ENCODE measurements around the gene NR1H4.
"Not testable (repeated sequence)": the region's sequence is repeated elsewhere in the genome, so short reads cannot be mapped to it uniquely, and the experiment has no call there.

NR1H4 gene

GRCh38 chr12:100518376-100518775, 44.7 kb downstream of the NR1H4 start:
- DNase-seq, result no peak

- no peak for DNase-seq
Observed at GRCh38 chr12:100520048-100520769, 46.5 kb downstream of the NR1H4 start.

DNA sequence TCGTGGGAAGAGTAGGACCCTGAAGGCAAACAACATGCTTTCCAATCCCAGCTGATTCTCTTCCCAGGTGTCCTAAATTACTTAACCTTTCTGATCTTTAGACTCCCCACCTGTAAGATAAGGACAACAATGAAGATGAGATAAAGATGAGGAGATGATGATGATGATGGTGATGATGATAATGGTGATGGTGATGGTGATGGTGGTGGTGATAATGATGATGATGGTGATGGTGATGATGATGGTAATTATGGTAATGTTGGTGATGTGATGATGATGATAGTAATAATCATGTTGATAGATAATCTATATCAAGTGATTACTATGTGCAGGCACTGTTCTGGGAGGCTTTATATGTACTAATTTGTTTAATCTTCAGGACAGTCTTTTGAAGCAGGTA, 48.3 kb downstream of the NR1H4 start:
- DNase-seq, result no peak

DNA sequence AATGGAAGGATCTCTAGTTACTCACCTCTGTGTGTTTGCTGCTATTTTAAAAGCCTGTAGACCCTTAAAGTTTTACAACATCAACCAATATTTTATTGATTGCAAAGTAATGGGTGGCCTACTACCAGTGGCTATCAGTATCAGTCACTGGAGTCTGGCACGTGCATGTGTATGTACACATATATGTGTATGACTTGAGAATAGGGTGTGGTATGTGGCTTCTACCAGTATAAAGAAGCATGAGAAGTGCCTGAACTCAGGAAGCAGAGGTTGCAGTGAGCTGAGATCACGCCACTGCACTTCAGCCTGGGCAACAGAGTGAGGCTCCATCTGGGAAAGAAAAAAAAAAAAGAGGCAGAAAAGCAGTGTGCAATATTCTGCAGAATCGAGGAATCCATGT, 54.4 kb downstream of the NR1H4 start:
- no peak for DNase-seq

- no peak for DNase-seq
Observed at GRCh38 chr12:100528471-100529127, 54.9 kb downstream of the NR1H4 start.

DNA sequence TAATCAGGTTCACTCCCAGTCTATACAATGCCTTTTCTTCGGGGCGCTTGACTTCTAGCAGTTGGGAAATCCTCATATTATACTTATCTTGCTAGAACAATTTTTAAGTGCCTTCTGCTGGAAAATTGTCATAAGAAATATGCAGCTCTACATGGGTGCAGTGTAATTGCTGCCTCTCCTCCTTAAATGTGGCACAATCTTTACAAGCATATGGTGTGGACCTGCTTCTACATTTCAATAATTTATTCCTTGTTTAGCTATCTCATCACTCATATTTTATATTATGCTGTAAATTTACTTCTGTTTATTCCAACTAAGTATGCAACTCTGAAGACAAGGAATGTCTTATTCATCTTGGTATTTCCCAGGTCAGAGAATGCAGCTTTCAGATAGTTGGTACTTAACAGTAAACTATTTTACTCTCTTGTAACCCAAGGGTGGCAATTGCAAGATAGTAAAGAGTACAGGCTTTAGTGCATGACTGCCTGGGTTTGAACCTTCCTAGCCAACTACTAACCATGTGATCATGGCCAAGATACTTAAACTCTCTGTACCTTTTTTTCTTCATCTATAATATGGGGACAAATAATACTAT, 56.2 kb downstream of the NR1H4 start:
- DNase-seq, result no peak

DNA sequence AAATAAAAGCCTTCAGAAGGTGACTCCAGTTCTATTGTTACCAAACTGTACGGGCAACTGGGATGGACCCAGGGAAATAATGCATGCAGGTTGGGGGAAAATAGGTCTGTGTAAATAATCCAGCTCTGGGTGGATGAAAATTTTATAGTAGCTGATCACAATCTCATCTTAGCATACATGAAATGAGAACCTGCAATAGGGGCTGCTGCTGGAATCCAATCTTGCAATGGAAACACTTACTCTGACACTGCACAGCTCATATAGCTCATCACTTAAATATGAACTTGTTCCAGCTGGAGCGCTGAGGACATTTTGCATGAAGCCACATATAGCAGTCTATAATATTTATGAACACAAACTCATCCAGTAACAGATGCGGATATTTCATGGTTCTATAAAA, 59.7 kb downstream of the NR1H4 start:
- no peak for DNase-seq

DNA sequence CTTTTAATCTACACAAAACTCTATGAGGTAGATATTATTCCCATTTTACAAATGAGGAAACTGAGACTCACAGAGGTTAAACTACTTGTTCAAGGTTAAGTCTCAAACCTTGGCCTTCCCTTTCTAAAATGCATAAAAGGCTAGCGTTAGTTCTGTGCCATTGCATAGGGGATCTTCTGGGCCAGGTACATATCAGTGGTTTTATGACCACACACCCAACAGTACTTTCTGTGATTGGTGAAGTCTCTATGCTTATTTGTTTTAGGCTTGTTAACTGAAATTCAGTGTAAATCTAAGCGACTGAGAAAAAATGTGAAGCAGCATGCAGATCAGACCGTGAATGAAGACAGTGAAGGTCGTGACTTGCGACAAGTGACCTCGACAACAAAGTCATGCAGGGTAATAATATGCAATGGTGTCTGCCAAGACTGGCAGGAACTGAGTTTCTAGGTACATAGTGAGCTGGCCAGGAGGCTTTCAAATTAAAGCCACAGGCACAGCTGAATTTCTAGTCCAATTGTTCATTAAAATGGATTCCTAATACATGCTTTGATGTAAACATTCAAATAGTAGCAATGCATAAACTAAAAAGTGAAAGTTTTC, 61.1 kb downstream of the NR1H4 start:
- no peak for DNase-seq

GRCh38 chr12:100539202-100539601, 65.5 kb downstream of the NR1H4 start:
- peak in 1 of 2 experiments; percentile 1 for DNase-seq

DNA sequence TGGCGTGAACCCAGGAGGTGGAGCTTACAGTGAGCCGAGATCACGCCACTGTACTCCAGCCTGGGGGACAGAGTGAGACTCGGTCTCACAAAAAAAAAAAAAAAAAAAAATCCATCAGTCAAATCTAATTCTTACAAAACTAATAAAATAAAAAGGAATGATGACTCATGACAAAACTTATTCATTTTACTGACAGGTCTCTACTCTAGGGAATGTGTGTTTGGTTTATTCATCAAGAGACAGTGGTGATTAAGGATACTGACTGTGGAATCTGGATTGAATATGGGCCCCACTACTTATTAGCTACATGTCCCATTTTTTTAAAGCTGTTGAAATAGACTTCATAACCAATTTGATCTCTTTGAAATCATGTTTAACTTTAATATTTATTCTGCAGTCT, 70.5 kb downstream of the NR1H4 start:
- no peak for DNase-seq

- no peak for DNase-seq
Observed at GRCh38 chr12:100545092-100545491, 71.4 kb downstream of the NR1H4 start.

DNA sequence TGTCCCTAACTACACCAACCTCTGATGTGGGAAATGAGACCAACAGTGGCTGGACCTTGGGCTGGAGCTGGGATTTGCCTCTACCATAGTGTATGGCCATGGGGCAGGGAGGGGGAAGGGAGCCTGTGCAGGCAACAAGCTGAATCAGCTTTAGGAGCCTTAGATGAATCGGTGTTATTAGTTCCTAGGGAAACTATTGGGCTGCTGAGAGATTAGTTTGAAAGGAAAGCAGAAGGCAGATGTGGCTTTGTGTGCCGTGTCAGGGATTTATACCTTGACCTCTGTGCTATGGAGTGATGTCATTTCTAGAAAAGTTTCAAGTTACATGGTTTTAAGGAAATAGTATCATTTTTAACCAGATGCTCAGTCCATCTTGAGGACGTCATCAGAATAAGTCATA, 80.3 kb downstream of the NR1H4 start:
- no peak for DNase-seq

- DNase-seq, result no peak
Observed at GRCh38 chr12:100554608-100555077, 81.0 kb downstream of the NR1H4 start.

- no peak for DNase-seq
Observed at GRCh38 chr12:100555722-100556121, 82.1 kb downstream of the NR1H4 start.

DNA sequence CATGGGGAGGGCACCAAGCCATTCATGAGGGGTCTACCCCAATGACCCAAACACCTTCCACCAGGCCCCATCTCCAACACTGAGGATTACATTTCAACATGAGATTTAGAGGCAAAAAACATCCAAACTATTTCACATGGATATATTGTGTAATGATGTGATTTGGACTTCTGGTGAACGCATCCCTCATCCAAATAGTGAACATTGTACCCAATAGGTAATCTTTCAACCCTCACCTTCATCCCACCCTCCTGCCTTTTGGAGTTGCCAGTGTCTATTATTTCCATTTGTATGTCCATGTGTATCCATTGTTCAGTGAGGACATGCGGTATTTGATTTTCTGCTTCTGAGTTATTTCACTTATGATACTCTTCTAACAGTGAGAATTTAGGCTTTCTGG, 83.7 kb downstream of the NR1H4 start:
- no peak for DNase-seq

DNA sequence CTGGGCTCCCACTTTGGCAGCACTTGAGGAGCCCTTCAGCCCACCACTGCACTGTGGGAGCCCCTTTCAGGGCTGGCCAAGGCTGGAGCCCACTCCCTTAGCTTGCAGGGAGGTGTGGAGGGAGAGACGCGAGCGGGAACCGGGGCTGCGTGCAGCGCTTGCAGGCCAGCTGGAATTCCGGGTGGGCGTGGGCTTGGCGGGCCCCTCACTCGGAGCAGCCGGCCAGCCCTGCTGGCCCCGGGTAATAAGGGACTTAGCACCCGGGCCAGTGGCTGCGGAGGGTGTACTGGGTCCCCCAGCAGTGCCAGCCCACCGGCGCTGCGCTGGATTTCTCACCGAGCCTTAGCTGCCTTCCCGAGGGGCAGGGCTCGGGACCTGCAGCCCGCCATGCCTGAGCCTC, 85.6 kb downstream of the NR1H4 start:
- not testable (repeated sequence) for DNase-seq

DNA sequence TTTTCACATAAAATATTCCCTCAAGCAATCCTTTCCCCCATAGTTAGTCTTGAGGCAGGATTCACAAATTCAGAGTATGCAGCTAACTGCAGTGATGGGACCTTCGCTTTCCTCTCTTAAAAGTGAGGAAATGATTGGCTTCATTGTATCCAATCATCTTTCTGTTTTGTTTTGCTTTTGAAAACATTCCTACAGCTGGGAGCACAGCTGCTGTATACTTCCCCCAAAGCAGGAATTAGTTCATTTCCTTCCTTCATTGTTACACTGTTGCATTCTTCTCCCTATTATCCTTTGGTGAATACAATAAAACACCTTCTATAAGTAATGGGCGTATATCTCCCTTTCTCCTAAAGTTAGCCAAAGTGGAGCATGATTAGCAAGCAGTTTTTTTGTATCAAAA, 90.4 kb downstream of the NR1H4 start:
- DNase-seq, result no peak

GRCh38 chr12:100564905-100565467, 91.3 kb downstream of the NR1H4 start:
- DNase-seq, result no peak

DNA sequence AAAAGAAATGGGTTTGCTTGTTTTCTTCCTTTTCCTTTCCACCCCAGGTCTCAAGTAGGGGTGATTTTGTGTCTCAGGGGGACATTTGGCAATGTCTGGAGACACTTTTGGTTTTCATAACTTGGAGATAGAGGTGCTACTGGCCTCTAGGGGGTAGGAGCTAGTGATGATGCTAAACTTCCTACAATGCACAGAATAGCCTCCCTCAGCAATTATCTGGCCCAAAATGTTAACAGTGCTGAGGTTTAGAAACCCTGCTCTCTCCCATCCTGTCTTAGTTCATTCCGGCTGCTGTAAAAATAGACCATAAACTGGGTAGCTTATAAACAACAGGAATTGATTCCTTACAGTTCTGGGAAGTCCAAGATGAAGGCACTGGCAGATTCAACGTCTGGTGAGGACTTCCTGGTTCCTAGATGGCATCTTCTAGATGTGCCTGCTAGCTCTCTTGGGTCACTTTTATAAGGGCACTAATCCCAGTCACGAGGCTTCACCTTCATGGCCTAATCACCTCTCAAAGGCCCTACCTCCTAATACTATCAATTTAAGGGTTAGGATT, 92.4 kb downstream of the NR1H4 start:
- no peak for DNase-seq

GRCh38 chr12:100566887-100567637, 93.4 kb downstream of the NR1H4 start:
- no peak for DNase-seq

GRCh38 chr12:100567945-100568344, 94.3 kb downstream of the NR1H4 start:
- DNase-seq, result no peak

- no peak for DNase-seq
Observed at GRCh38 chr12:100572184-100572583, 98.5 kb downstream of the NR1H4 start.
